SK-N-SH (cell line): Measurements from ENCODE around the gene RNU7-1. TPM values are rescaled to one million over a fixed set of nuclear protein-coding genes. Genes with fewer than 3 reads are reported as not detected.

Experiments
- CTCF ChIA-PET: fragments of 300-600, 350-600 bp; formaldehyde crosslinking; extraction: SDS; loops from one replicate; lab custom pipeline; 2021; lab: Yijun Ruan, JAX
- POLR2A ChIA-PET: fragments of 350-600 bp; sonication (Branson Sonifier 250); formaldehyde crosslinking; extraction: SDS; loops from one replicate; lab custom pipeline; 2020; ENCODE audit warnings: antibody characterized with exemption, inconsistent platforms; lab: Yijun Ruan, JAX
- DNase-seq: peaks from one replicate; pipeline ENCODE4 v3.0.0; 2012
- H2AFZ ChIP-seq: fragments of 200-600 bp; sonication (generic); 2 replicates; pipeline ENCODE4 v1.8.1; 2016; ENCODE audit warnings: antibody characterized with exemption, mild to moderate bottlenecking, low read depth
- H3F3A ChIP-seq: fragments of 200-600 bp; sonication (generic); replicated peaks from 2 replicates; pipeline ENCODE3; 2016; ENCODE audit warnings: antibody characterized with exemption, mild to moderate bottlenecking; ENCODE audit not compliant: insufficient read depth
- H3K27ac ChIP-seq, 2 experiments: fragments of 200-500 bp in 1 of 2; fragments of 200-600 bp in 1 of 2; sonication (Bioruptor generic) in 1 of 2; sonication (generic), shearing (Covaris generic) in 1 of 2; 2 replicates each; pipeline versions ENCODE4 v1.5.1 to v1.6.1; 2014 to 2016; ENCODE audit warnings: low read depth in 2 of 2, inconsistent platforms in 1 of 2, low read length in 1 of 2, mild to moderate bottlenecking in 1 of 2, mixed read lengths in 1 of 2
- H3K27me3 ChIP-seq: fragments of 200-600 bp; sonication (generic), shearing (Covaris generic); 2 replicates; pipeline ENCODE4 v1.6.1; 2016; ENCODE audit warnings: mixed run types; ENCODE audit not compliant: insufficient read depth
- H3K36me3 ChIP-seq, 2 experiments: fragments of 200-500 bp in 1 of 2; fragments of 200-600 bp in 1 of 2; sonication (Bioruptor generic) in 1 of 2; sonication (generic) in 1 of 2; replicated peaks in 1 of 2; 2 replicates each; pipeline versions ENCODE3 to v1.5.1; 2014 to 2016; ENCODE audit warnings: low read length in 1 of 2, mild to moderate bottlenecking in 1 of 2; ENCODE audit not compliant: insufficient read depth in 2 of 2, control insufficient read depth in 1 of 2
- H3K4me1 ChIP-seq, 2 experiments: fragments of 200-500 bp in 1 of 2; fragments of 200-600 bp in 1 of 2; sonication (Bioruptor generic) in 1 of 2; sonication (generic), shearing (Covaris generic) in 1 of 2; 2 replicates each; pipeline versions ENCODE4 v1.5.1 to v1.6.1; 2014 to 2016; ENCODE audit warnings: low read depth in 1 of 2, low read length in 1 of 2, mixed run types in 1 of 2; ENCODE audit not compliant: insufficient read depth in 2 of 2, control insufficient read depth in 1 of 2
- H3K4me2 ChIP-seq: fragments of 200-600 bp; sonication (generic), shearing (Covaris generic); 2 replicates; pipeline ENCODE4 v1.6.1; 2017; ENCODE audit warnings: mixed run types
- H3K4me3 ChIP-seq, 2 experiments: fragments of 200-500 bp in 1 of 2; fragments of 200-600 bp in 1 of 2; sonication (Bioruptor generic) in 1 of 2; sonication (generic), shearing (Covaris generic) in 1 of 2; 2 replicates each; pipeline versions ENCODE4 v1.5.1 to v1.8.1; 2014 to 2016; ENCODE audit warnings: low read depth in 2 of 2, inconsistent platforms in 1 of 2, low read length in 1 of 2, mild to moderate bottlenecking in 1 of 2, mixed read lengths in 1 of 2, moderate library complexity in 1 of 2
- H3K79me2 ChIP-seq: fragments of 200-600 bp; sonication (generic); 2 replicates; pipeline ENCODE4 v1.8.1; 2017; ENCODE audit warnings: mild to moderate bottlenecking; ENCODE audit not compliant: insufficient read depth
- H3K9ac ChIP-seq: fragments of 200-600 bp; sonication (generic); 2 replicates; pipeline ENCODE4 v1.6.1; 2017; ENCODE audit warnings: mixed run types
- H3K9me2 ChIP-seq: fragments of 200-600 bp; sonication (generic); 2 replicates; pipeline ENCODE4 v1.6.1; 2017; ENCODE audit warnings: mixed run types
- H3K9me3 ChIP-seq: fragments of 200-600 bp; sonication (generic); 2 replicates; pipeline ENCODE4 v1.6.1; 2017; ENCODE audit warnings: mixed run types, mild to moderate bottlenecking, moderate library complexity
- H4K20me1 ChIP-seq: fragments of 200-600 bp; sonication (generic); 2 replicates; pipeline ENCODE4 v1.6.1; 2017; ENCODE audit warnings: mild to moderate bottlenecking, mixed run types; ENCODE audit not compliant: insufficient read depth
- ELF1 ChIP-seq: IDR thresholded peaks from 2 replicates; pipeline ENCODE4 v1.4.0; 2012
- EZH2phosphoT487 ChIP-seq: fragments of 200-600 bp; sonication (generic); IDR thresholded peaks from 2 replicates; pipeline ENCODE4 v1.6.1; 2017; ENCODE audit warnings: low read depth, mixed run types, mild to moderate bottlenecking, antibody characterized with exemption, moderate library complexity, borderline replicate concordance
- FOSL2 ChIP-seq: IDR thresholded peaks from 2 replicates; pipeline ENCODE4 v1.4.0; 2012; ENCODE audit warnings: low read depth, mild to moderate bottlenecking, moderate library complexity, borderline replicate concordance
- POLR2AphosphoS5 ChIP-seq: IDR thresholded peaks from 2 replicates; pipeline ENCODE4 v1.6.1; 2012; ENCODE audit warnings: low read depth, low read length
- REST ChIP-seq: IDR thresholded peaks from 2 replicates; pipeline ENCODE4 v1.6.1; 2012; ENCODE audit warnings: mild to moderate bottlenecking, low read depth, low read length, moderate library complexity
- TCF12 ChIP-seq: IDR thresholded peaks from 2 replicates; pipeline ENCODE4 v1.4.0; 2012
- ZBTB33 ChIP-seq: IDR thresholded peaks from 2 replicates; pipeline ENCODE4 v1.4.0; 2012; ENCODE audit warnings: low read depth, borderline replicate concordance
- WGBS: methylation state at CpG from one replicate; pipeline ENCODE4 v1.1.6; 2017; ENCODE audit warnings: low lambda C conversion rate; 5-methylcytosine and 5-hydroxymethylcytosine counted together
- polyA plus RNA-seq, 3 experiments: library from polyadenylated mRNA; depleted of rRNA; stranded (reverse); fragments of >200 nt; gene quantifications; 2 replicates each; pipeline ENCODE4 v1.2.3, GENCODE V29; 2012

The RNU7-1 gene
- polyA plus RNA-seq, 1 of the 3 experiments (the other 2 are of a cell fraction), result not detected

- TF ChIP-seq REST (no peak; the same call in 1 of the 2 replicates), ZBTB33 (peak; percentile 96), FOSL2 (no peak), ELF1 (peak; percentile 81), EZH2phosphoT487 (no peak), TCF12 (peak; percentile 26; the same call in 1 of the 2 replicates)
These were observed 5.9 kb upstream of the RNU7-1 start (continued) for GRCh38 chr12:6937481-6938352.

- TF ChIP-seq POLR2AphosphoS5, result peak; percentile 47; the same call in 1 of the 2 replicates
- TF ChIP-seq EZH2phosphoT487, result no peak
- CTCF ChIA-PET, result interaction anchor here (0.6 to 9.2 kb wide), 14 partner anchors 8 to 185 kb away, joined by 3 to 134 read pairs (median 4); partner anchors contain the start of genes ENO2, MLF2, SPSB2 and TPI1
- H3K36me3 ChIP-seq, result peaks cover 53 to 60% of the 10 kb centered on the region in 2 experiments
- peaks cover 8% of the 10 kb centered on the region for H4K20me1 ChIP-seq
- no peaks in the 10 kb centered on the region for H3K9me2 ChIP-seq
- H3K4me2 ChIP-seq, result peak overlapping the region; percentile 29; the same call in 1 of the 2 replicates
- 85% methylated on average over 26 of the region's 32 CpGs for WGBS
- H3K4me3 ChIP-seq, result peak overlapping the region; percentile 53 to 66; a peak in 2 of 4 replicates
- H3K27me3 ChIP-seq, result no peaks in the 10 kb centered on the region
- POLR2A ChIA-PET, result interaction anchor here (0.7 to 1.6 kb wide), 12 partner anchors 10 to 87 kb away, joined by 3 to 15 read pairs (median 4); partner anchors contain the start of genes ATN1, ENO2, SPSB2 and USP5
- no peaks in the 10 kb centered on the region for H3K9me3 ChIP-seq
- H3K79me2 ChIP-seq, result peaks cover 39% of the 10 kb centered on the region
- peak overlapping the region in 1 of 2 experiments; percentile 65 for H3K27ac ChIP-seq
- H3K4me1 ChIP-seq, result peaks cover 0 to 22% of the 10 kb centered on the region in 2 experiments; a peak in 2 of 4 replicates
- 0 out of 2 replicates have a peak overlapping the region, but pooled peaks have one; percentile 17 for H3K9ac ChIP-seq
- peak; percentile 14 for DNase-seq
- H3F3A ChIP-seq, result peaks cover 67% of the 10 kb centered on the region
- H2AFZ ChIP-seq, result no peak overlapping the region
These were observed 5.0 kb upstream of the RNU7-1 start for GRCh38 chr12:6938353-6939190.
